A549 treated with AZD2906 at 1 μM for 4 hours (cell line): ENCODE results near the gene CTNNB1. TPM values are rescaled to one million over a fixed set of nuclear protein-coding genes. Genes with fewer than 3 reads are reported as not detected.

Experiments
- total RNA-seq: library from RNA; stranded (reverse); fragments of 200-300 nt; extraction: Qiagen RNA extraction; gene quantifications from 5 replicates; pipeline ENCODE4 v1.2.3, GENCODE V29; 2022

The CTNNB1 gene
- total RNA-seq: 166 to 233 TPM (median 175 TPM) in 5 replicates

GRCh38 chr3:41198950-41199865, at the start of gene CTNNB1:
Gene CTNNB1, plus strand, starts transcription at chr3:41199505. Its CDS starts 24,564 bp downstream, at chr3:41224069.

